Measurements from ENCODE around the gene ADAMTS12.
A peak's percentile ranks its signal among the peaks of the same experiment; 100 is the strongest.

The ADAMTS12 gene

DNA sequence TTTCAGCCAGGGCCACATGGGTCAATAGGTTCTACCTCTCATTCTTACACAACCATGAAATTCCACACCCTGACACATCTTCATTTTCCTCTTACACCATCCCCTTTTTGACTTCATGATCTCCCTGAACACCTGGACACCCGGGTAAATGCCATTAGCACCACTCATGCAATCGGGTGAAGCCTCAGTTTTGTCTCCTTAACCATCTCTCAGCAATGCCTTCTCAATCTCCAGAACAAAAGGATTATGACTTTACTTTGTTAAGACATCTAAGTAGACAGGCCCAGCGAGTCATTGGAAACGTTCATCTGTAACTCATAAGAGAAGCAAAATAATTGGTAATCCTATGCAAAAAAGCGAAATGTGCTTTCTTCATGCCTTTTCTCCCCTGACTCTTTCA, 49.9 kb downstream of the ADAMTS12 start:
- Mint-ChIP-seq H3K27me3 (peaks cover 3% of the 10 kb centered on the region), H3K36me3 (no peaks in the 10 kb centered on the region), H3K4me1 (no peaks in the 10 kb centered on the region), H3K9me3 (peaks cover 2% of the 10 kb centered on the region), H3K27ac (no peak overlapping the region), H3K4me3 (no peak overlapping the region)
- ATAC-seq, result no peak

DNA sequence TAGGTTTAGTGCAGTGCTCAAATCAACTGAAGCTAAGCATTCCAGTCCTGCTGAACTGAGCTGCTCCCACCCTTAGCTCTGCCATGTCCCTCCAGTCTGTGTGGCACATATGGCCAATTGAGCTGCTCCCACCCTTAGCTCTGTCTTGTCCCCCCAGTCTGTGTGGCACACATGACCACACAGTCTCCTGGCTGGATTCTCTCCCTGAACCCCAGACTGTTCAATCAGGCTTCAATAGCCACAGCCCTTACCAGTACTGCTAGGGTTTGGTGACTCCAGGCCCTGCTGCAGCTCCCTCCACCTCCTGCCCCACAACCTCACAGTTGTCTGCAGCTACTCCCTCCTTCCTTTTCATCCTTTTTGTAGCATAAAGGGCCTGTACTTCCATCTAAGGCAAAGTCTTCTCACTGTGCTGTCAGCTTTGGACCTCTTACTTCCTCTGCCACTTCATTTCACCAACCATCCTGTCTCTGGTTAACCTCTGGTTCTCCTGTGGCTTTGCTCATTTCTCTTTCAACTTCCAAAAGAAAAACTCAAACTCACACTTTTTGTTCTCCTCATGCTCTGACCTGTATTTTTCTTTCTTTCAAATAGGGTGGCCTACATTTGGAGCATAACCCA, 50.8 kb downstream of the ADAMTS12 start:
- Mint-ChIP-seq H3K9me3 (peaks cover 2% of the 10 kb centered on the region), H3K4me1 (no peaks in the 10 kb centered on the region), H3K27me3 (peaks cover 11% of the 10 kb centered on the region), H3K4me3 (no peak overlapping the region), H3K27ac (no peak overlapping the region), H3K36me3 (no peaks in the 10 kb centered on the region)
- ATAC-seq, result peak; percentile 37

DNA sequence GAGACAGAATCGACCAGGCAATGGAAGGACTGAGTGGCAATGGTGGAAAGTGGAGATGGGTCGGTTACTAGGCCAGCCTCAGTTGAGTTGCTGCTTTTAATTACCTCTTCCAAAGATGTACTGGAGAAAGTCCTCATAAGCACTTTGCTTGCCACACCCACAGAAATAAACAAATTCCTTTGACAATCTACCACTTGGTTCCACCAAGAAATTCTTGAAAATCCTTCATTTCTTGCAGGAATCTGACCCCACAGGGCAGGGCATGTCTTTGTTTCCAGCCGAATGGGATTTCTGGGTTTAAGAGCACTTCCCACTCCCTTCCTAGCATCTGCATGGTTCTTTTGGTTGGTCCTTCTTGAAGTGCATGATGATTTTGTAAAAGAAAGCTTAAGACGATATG, 54.5 kb downstream of the ADAMTS12 start:
- H3K27ac Mint-ChIP-seq, result no peak overlapping the region
- no peak overlapping the region for H3K4me3 Mint-ChIP-seq
- H3K36me3 Mint-ChIP-seq, result no peaks in the 10 kb centered on the region
- no peaks in the 10 kb centered on the region for H3K9me3 Mint-ChIP-seq
- H3K4me1 Mint-ChIP-seq, result no peaks in the 10 kb centered on the region
- no peak for ATAC-seq
- peaks cover 12% of the 10 kb centered on the region for H3K27me3 Mint-ChIP-seq

DNA sequence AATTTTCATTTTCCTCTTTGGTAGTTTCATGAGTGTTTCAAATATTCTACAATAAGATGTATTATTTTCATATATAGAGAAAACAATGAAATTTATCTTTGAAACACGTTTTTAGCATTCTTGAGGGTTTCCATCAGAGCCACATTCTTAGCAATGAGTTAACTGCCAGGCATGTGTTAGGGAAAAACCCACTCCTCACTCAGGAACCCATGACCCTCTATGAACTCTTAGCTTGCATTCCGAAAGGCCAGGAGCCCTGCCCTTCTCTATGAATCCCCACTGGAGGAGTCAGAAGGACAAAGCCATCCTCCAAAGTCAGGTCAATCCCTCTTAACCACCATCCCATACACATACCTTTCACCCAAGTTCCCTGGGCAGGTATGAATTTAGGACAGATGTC, 57.5 kb downstream of the ADAMTS12 start:
- Mint-ChIP-seq H3K4me3 (no peak overlapping the region), H3K36me3 (no peaks in the 10 kb centered on the region), H3K9me3 (no peaks in the 10 kb centered on the region), H3K27me3 (peaks cover 20% of the 10 kb centered on the region), H3K4me1 (no peaks in the 10 kb centered on the region), H3K27ac (no peak overlapping the region)
- ATAC-seq, result no peak

DNA sequence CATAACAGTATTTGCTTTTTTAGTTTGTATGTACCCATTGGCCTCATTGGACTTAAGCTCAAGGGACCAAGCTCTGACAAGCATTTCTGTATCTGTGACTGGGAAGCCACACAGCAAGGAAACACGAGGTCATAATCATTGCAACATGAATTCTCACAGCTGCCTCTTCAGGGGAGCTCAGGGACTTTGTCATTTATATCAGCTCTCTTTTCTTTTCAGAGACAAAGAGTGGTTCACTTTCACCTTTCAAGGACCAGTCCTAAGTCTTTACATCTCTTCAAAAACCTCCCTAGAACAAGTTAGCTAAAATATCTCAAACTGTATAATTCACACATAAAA, 58.6 kb downstream of the ADAMTS12 start:
- no peak for ATAC-seq
- H3K27me3 Mint-ChIP-seq, result peaks cover 22% of the 10 kb centered on the region
- no peak overlapping the region for H3K27ac Mint-ChIP-seq
- no peak overlapping the region for H3K4me3 Mint-ChIP-seq
- no peaks in the 10 kb centered on the region for H3K9me3 Mint-ChIP-seq
- no peaks in the 10 kb centered on the region for H3K4me1 Mint-ChIP-seq
- no peaks in the 10 kb centered on the region for H3K36me3 Mint-ChIP-seq

DNA sequence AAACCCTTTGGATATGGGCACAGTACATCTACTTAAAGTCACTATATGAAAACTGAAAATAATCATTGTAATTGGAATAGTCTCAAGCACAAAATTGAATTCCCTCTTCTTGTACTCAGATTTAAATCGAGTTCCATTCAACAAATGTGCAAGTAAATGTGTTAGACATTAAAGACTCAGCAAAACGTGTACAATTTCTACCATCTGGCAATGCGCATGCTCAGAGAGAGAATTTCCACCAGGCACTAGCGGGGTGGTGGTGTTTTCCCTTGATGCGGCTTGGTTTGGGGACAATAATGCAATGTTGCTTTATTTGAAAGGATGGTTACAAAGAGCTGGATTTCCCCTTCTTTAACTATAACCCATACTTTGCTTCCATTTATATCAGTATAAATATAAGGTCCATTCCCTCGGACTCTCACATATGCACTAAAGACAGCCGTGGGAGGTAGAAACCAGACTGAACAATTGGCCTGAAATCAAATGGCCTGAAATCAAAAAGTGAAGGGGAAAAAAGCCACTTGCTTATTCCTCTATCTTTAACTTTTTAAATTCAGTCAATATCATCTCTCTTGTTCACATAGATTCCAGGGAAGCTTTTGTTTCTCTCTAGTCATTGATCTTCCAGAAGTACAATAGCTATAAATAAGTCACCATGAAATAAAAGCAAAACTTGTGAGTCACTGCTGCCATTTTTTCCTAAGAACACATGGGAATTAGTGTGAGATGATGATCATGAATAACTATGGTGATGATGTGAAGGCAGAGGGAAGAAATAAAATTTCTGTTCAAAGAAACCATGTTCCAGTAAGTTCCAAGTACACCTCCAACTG, 59.2 kb downstream of the ADAMTS12 start:
- Mint-ChIP-seq H3K4me1 (no peaks in the 10 kb centered on the region), H3K36me3 (no peaks in the 10 kb centered on the region), H3K4me3 (no peak overlapping the region), H3K27ac (no peak overlapping the region), H3K9me3 (no peaks in the 10 kb centered on the region), H3K27me3 (peaks cover 22% of the 10 kb centered on the region)
- ATAC-seq, result no peak

DNA sequence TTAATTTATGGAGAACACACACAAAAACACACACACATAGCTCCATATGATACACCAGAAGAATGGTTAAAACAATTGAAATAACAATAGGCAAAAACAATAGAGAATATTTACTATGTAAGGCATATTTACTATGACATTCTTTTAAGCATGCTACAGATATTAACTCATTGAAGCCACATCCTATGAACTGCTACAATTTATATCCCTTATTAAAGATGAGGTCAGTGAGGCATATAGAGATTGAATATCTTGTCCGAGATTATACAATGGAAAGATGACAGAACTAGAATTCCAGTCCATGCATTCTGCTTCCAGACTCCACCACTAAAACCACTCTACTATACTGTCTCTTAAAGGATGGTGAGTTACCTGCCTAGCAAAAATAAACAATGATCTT, 60.7 kb downstream of the ADAMTS12 start:
- Mint-ChIP-seq H3K9me3 (no peaks in the 10 kb centered on the region), H3K4me1 (no peaks in the 10 kb centered on the region), H3K4me3 (no peak overlapping the region), H3K27me3 (peaks cover 11% of the 10 kb centered on the region), H3K36me3 (no peaks in the 10 kb centered on the region), H3K27ac (no peak overlapping the region)
- no peak for ATAC-seq

DNA sequence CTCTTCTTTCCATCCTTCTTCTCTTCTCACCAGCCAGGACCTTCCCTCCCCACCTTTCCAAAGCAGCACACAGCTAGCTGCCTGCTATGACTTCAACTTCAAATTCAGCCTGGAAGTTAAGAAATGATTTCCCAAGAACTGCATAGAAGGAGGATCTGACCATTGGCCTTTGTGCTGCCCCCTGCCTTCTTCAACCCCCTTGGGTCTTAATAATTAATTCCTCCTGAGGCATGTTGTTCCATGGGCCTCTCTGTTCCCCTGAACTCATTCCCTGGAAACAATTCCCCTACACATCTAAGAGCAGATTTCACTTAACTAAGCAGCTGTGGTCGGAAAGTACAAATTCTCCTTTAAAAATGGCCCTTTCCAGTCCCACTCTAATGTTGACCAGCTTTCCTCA, 62.4 kb downstream of the ADAMTS12 start:
- ATAC-seq, result no peak
- Mint-ChIP-seq H3K27ac (no peak overlapping the region), H3K9me3 (no peaks in the 10 kb centered on the region), H3K4me3 (no peak overlapping the region), H3K36me3 (no peaks in the 10 kb centered on the region), H3K27me3 (peaks cover 10% of the 10 kb centered on the region), H3K4me1 (no peaks in the 10 kb centered on the region)

DNA sequence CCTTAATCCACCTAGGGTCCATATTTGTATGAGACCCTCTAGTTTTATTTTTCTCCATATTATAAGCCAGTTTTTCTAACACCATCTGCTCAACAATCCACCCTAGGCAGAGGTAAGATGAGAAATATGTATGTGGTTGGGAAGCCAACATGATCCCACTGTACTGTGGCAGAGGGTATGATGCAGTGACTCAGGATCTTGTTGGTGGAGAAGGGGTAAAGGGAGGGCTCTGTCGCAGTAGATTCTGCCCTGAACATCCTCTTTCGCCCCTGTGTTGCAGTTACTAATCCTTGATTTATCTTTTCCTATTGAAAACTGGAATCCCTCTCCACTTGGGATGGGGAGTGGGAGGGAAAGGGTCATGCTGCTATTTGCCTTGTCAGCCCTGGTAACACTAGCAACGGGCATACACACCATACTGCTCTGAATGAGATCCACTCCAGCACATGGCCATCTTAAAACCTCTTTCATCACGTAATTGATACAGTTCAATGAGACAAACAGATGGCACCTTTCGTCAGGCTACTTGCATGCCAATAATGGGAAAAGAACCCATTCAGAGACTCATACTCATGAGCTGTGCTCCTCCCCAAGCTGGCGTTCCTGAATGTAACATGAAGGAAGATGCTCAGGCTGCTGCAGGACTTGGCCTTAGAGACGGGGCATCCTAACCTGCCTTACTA, 63.0 kb downstream of the ADAMTS12 start:
- H3K27me3 Mint-ChIP-seq, result peaks cover 10% of the 10 kb centered on the region
- no peak for ATAC-seq
- H3K9me3 Mint-ChIP-seq, result no peaks in the 10 kb centered on the region
- no peak overlapping the region for H3K27ac Mint-ChIP-seq
- H3K4me3 Mint-ChIP-seq, result no peak overlapping the region
- no peaks in the 10 kb centered on the region for H3K4me1 Mint-ChIP-seq
- H3K36me3 Mint-ChIP-seq, result no peaks in the 10 kb centered on the region

DNA sequence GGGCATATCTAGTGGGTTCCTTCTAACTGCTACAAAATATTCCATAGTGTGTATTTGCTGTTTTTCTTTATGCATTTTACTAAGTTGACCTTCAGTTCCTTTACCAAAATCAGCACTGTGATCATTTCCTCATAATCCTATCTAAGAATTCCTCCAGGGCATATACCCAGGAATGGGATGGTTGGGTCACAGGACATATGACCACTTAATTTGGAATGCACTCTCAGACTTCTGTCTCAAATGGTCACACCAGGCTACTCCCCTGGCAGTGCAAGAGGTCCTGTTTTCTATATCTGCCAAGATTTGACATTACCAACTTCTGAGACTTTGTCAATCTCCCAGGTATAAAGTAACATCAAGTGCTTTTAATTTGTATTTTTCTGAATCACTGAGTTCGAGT, 63.9 kb downstream of the ADAMTS12 start:
- Mint-ChIP-seq H3K9me3 (no peaks in the 10 kb centered on the region), H3K27me3 (peaks cover 10% of the 10 kb centered on the region), H3K4me3 (no peak overlapping the region), H3K27ac (no peak overlapping the region), H3K4me1 (no peaks in the 10 kb centered on the region), H3K36me3 (no peaks in the 10 kb centered on the region)
- no peak for ATAC-seq

DNA sequence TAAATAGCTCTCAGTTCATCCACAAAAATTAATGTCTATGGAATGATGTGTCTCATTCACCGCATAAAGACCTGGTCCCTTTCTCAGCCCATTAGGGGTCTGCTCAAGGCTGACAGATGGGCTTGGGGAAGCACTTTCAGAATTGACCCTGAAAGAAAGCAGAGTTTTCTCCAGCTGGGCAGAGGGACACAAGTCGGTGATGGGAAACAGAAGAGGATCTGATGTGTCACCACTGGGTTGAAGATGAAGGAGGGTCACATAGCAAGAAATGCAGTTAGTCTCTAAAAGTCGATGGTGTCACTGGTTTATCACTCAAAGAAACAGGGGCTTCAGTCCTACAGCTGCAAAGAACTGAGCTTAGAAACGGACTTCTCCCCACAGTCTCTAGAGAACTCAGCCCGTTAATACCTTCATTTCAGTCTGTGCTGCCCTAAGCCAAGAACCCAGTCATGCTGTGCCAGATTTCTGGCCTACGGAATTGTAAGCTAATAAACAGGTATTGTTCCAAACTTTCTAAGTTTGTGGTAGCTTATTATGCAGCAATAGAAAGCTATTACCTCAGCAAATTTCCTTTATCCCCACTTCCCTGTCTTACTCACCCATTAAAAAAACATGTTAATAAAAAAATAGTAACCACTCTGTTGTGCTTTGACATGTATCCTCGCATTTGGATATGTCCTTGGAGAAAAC, 64.6 kb downstream of the ADAMTS12 start:
- Mint-ChIP-seq H3K9me3 (no peaks in the 10 kb centered on the region), H3K36me3 (no peaks in the 10 kb centered on the region), H3K27ac (no peak overlapping the region), H3K27me3 (peaks cover 12% of the 10 kb centered on the region), H3K4me3 (no peak overlapping the region), H3K4me1 (no peaks in the 10 kb centered on the region)
- ATAC-seq, result no peak

DNA sequence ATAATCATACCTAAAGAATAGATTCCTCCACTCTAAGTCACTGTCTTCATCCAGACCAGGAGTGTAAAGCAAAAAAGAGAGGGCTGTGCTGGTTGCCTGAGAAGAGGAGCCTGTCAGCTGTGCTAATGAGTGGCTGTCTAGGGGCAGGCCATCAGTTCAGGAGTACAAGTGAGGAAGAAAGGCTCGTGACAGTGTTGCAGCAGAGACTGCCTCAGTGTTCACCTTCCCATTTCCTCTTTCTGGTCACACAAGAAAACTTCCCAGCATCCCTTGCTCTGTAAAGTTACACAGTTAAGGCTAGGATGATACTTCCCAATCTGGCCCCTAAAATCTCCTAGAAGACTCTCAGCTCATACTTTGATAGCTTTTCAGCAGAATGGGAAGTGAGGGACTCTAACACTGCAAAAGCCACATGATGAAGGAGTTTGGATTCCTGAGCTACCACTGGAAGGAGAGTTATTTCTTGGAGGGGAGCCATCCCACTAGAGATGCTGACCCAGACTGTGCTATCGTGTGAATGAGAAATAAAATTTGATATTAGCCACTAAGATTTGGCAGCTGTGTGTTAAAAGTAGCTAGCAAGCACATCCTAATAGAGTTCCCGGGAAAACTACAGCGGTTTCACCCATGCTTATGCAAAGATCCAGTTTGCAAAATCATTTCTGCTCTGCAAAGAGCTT, 67.1 kb downstream of the ADAMTS12 start:
- ATAC-seq, result peak; percentile 51
- no peaks in the 10 kb centered on the region for H3K4me1 Mint-ChIP-seq
- H3K27ac Mint-ChIP-seq, result no peak overlapping the region
- H3K36me3 Mint-ChIP-seq, result no peaks in the 10 kb centered on the region
- no peak overlapping the region for H3K4me3 Mint-ChIP-seq
- peaks cover 14% of the 10 kb centered on the region for H3K27me3 Mint-ChIP-seq
- H3K9me3 Mint-ChIP-seq, result peaks cover under 1% of the 10 kb centered on the region

DNA sequence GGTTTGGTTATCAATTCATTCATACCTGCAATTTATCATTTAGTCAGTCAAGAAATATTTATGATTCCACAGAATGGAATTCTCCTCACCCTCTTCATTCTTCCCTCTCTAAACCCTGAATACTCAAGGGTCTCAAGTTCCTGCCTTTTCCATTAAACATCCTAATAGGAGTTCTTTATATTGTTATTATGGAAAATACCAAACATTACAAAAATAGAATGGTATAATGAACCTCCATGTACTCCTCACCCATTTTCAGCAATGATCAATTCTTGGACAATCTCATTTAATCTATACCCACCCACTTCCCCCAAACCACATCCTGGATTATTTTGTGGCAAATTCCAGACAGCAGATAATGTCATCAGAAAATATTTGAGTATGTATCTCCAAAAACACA, 74.5 kb downstream of the ADAMTS12 start:
- Mint-ChIP-seq H3K27me3 (peaks cover 7% of the 10 kb centered on the region), H3K9me3 (peaks cover 7% of the 10 kb centered on the region), H3K27ac (no peak overlapping the region), H3K4me3 (no peak overlapping the region), H3K4me1 (no peaks in the 10 kb centered on the region), H3K36me3 (no peaks in the 10 kb centered on the region)
- ATAC-seq, result no peak

DNA sequence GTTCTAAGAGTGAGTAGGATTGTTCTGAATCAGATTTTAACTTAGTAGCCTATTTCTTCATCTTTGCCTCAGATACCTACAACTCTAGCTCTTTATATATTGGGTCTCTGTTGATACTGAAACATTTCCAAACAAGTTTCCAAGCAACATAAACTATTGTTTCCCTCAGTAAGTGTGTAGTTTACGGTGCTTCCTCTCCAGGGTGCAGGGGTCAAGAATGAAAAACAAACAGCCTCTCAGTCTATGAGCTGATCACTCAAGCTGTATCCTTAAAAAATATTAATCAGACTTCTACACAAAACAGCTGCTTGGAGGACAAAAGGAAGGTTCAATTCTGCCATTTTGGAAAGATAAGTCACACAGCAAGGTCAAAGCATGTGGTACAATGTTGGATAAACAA, 75.0 kb downstream of the ADAMTS12 start:
- no peak overlapping the region for H3K4me3 Mint-ChIP-seq
- no peak for ATAC-seq
- H3K27ac Mint-ChIP-seq, result no peak overlapping the region
- H3K27me3 Mint-ChIP-seq, result peaks cover 2% of the 10 kb centered on the region
- no peaks in the 10 kb centered on the region for H3K4me1 Mint-ChIP-seq
- H3K36me3 Mint-ChIP-seq, result no peaks in the 10 kb centered on the region
- H3K9me3 Mint-ChIP-seq, result peaks cover 7% of the 10 kb centered on the region

DNA sequence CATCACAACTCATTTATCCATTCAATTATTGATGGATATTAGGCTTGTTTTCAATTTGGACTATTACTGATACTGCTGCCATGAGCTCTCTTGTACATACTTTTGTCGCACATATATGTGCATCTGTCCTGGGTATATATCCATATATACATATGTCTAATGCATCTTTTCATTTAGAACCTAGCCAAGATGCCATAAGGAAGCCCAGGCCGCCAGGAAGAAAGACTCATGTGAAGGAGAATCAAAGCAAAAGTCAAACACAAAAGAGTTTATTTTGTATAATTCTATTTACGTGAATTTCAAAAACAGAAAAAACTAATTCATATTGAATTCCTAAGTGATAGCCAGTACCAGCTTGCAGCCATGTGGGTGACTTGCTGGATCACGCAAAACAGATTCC, 79.0 kb downstream of the ADAMTS12 start:
- ATAC-seq, result no peak

More for the DNA sequence above, 79.0 kb downstream of the ADAMTS12 start:
- H3K4me3 Mint-ChIP-seq, result no peak overlapping the region
- no peak overlapping the region for H3K27ac Mint-ChIP-seq
- no peaks in the 10 kb centered on the region for H3K36me3 Mint-ChIP-seq
- H3K9me3 Mint-ChIP-seq, result no peaks in the 10 kb centered on the region
- no peaks in the 10 kb centered on the region for H3K4me1 Mint-ChIP-seq
- H3K27me3 Mint-ChIP-seq, result no peaks in the 10 kb centered on the region

Data from stimulated activated memory B cell treated with anti-CD40 and anti-IgM and Interleukin-4, amounts not matched to agents 10 μg/mL and 1 μg/mL and 100 μg/mL, for 72 hours (primary cell).